ENCODE measurements around the gene HES3.

DNA sequence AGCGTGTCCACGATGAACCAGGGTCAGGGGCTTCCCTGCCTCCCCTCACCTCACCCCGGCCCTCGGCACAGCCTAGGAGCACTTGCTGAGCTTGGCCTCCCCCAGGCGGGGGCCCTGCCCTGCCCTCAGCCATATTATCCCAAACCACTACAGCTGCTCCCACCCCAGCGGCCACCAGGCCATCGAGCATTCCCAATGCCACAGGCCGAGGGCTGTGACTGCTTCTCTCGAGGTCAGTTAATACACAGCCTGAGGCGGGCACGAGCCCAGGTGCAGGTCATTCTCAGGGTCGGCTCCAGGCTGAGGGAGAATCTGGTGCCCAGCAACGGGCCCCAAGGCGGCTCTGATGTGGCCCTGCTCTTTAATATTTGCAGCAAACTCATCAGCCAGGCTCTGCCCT, 25.3 kb downstream of the HES3 start:
- no peak for TF ChIP-seq POLR2A (IDR thresholded peaks at IDR 0.05)
- TF ChIP-seq, protein P1, sequence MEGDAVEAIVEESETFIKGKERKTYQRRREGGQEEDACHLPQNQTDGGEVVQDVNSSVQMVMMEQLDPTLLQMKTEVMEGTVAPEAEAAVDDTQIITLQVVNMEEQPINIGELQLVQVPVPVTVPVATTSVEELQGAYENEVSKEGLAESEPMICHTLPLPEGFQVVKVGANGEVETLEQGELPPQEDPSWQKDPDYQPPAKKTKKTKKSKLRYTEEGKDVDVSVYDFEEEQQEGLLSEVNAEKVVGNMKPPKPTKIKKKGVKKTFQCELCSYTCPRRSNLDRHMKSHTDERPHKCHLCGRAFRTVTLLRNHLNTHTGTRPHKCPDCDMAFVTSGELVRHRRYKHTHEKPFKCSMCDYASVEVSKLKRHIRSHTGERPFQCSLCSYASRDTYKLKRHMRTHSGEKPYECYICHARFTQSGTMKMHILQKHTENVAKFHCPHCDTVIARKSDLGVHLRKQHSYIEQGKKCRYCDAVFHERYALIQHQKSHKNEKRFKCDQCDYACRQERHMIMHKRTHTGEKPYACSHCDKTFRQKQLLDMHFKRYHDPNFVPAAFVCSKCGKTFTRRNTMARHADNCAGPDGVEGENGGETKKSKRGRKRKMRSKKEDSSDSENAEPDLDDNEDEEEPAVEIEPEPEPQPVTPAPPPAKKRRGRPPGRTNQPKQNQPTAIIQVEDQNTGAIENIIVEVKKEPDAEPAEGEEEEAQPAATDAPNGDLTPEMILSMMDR (IDR thresholded peaks at IDR 0.05): no peak

All from body of pancreas (tissue), 4 donors.